ENCODE results near the gene LYST.

DNA sequence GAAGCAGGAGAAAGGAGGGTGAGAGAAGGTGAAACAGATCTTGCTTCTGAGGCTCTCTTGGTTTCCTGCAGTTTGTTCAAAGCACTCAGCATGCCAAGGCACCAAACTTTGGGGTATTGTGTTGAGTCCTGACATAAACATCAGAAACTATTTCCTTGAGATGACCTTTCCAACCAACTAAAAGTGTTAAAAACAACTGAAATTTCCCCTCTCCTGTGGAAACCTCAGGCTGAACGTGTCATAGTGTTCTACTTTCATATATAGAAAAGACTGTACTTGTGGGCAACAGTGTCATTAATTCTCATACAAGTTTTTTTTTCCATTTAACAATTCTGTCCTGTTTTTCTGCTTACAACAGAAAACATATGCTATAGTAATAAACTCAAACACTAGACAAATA lies 6.3 kb upstream of the LYST start:
- TF ChIP-seq, protein P1, sequence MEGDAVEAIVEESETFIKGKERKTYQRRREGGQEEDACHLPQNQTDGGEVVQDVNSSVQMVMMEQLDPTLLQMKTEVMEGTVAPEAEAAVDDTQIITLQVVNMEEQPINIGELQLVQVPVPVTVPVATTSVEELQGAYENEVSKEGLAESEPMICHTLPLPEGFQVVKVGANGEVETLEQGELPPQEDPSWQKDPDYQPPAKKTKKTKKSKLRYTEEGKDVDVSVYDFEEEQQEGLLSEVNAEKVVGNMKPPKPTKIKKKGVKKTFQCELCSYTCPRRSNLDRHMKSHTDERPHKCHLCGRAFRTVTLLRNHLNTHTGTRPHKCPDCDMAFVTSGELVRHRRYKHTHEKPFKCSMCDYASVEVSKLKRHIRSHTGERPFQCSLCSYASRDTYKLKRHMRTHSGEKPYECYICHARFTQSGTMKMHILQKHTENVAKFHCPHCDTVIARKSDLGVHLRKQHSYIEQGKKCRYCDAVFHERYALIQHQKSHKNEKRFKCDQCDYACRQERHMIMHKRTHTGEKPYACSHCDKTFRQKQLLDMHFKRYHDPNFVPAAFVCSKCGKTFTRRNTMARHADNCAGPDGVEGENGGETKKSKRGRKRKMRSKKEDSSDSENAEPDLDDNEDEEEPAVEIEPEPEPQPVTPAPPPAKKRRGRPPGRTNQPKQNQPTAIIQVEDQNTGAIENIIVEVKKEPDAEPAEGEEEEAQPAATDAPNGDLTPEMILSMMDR (IDR thresholded peaks at IDR 0.05; ENCODE audit: poor library complexity): no peak
- no peak for TF ChIP-seq EZH2 (IDR thresholded peaks at IDR 0.05; ENCODE audit: borderline replicate concordance)

All from hepatocyte (in vitro differentiated cells).